Kidney (tissue), 14 donors: ENCODE measurements around the gene KNDC1. TPM values are rescaled to one million over a fixed set of nuclear protein-coding genes. Genes with fewer than 3 reads are reported as not detected.
A peak's percentile ranks its signal among the peaks of the same experiment; 100 is the strongest.

Experiments
- DNase-seq, 5 donors: peaks; one replicate each; pipeline ENCODE4 v3.0.0-alpha.2; 2013 to 2020
- FAIRE-seq: peaks from 2 replicates; lab custom pipeline; 2012; peaks lifted over from hg19 to GRCh38; lab: Jason Lieb, UNC
- H3K27ac ChIP-seq, 2 donors: one replicate each; pipeline ENCODE4 v1.7.0; 2013; ENCODE audit warnings: low read depth in 2 of 2, low read length in 2 of 2, inconsistent platforms in 1 of 2
- H3K27me3 ChIP-seq: one replicate; pipeline ENCODE4 v1.7.1; 2013; ENCODE audit warnings: low read length, inconsistent platforms; ENCODE audit not compliant: control insufficient read depth, insufficient read depth
- H3K36me3 ChIP-seq, 3 donors: one replicate each; pipeline versions ENCODE4 v1.7.0 to v1.7.1; 2013; ENCODE audit warnings: low read length in 3 of 3, control low read depth in 1 of 3, inconsistent platforms in 1 of 3; ENCODE audit not compliant: insufficient read depth in 3 of 3, control insufficient read depth in 2 of 3
- H3K4me1 ChIP-seq, 3 donors: one replicate each; pipeline versions ENCODE4 v1.7.0 to v1.7.1; 2013; ENCODE audit warnings: low read length in 3 of 3, inconsistent platforms in 1 of 3, low read depth in 1 of 3; ENCODE audit not compliant: control insufficient read depth in 2 of 3, insufficient read depth in 2 of 3
- H3K4me3 ChIP-seq, 3 donors: one replicate each; pipeline versions ENCODE4 v1.7.0 to v1.8.1; 2013; ENCODE audit warnings: low read length in 3 of 3, control low read depth in 1 of 3, inconsistent platforms in 1 of 3
- H3K9ac ChIP-seq, 3 donors: one replicate each; pipeline versions ENCODE4 v1.7.0 to v1.7.1; 2013; ENCODE audit warnings: low read length in 3 of 3, control low read depth in 1 of 3, inconsistent platforms in 1 of 3
- H3K9me3 ChIP-seq, 3 donors: one replicate each; pipeline versions ENCODE4 v1.7.0 to v1.7.1; 2013; ENCODE audit warnings: low read length in 3 of 3, control low read depth in 1 of 3, inconsistent platforms in 1 of 3; ENCODE audit not compliant: control insufficient read depth in 2 of 3, insufficient read depth in 1 of 3
- intact Hi-C: fragments of 100-400 bp; cut with DNase I; formaldehyde crosslinking; loops from one replicate; pipeline ENCODE4 v1.11.1; 2022
- polyA plus RNA-seq: library from polyadenylated mRNA; stranded (reverse); fragments of 350-450 nt; fragmentation: Illumina TruSeq; extraction: RNeasy Lipid Tissue Mini Kit (QIAGEN cat#74804); gene quantifications from one replicate; pipeline ENCODE4 v1.2.3, GENCODE V29; 2014; ENCODE audit warnings: low read depth, low replicate concordance; ENCODE audit not compliant: insufficient read depth
- total RNA-seq: library from RNA; stranded (reverse); fragmentation: NEBNext Ultra II Directional; extraction: Animal tissue kit (Norgen Biotek cat#: 25700); gene quantifications from one replicate; pipeline ENCODE4 v1.2.1, GENCODE V29; 2021
- TF ChIP-seq, protein P1 (sequence below): IDR thresholded peaks from 3 replicates; pipeline ENCODE4 v1.5.1; 2012; ENCODE audit warnings: mild to moderate bottlenecking, moderate library complexity, borderline replicate concordance; ENCODE audit not compliant: insufficient read depth; ENCODE audit errors: extremely low read depth
- donor health status: control.
- donor health status: control.
- donor health status: control.
- donor health status: control.
- donor health status: control.
- donor health status: DM: yes; HTN: yes; CAD: no.
- donor health status: Normal renal cell carcinoma (clear cell type).

The KNDC1 gene
- total and polyA plus RNA-seq, 2 donors from 2014 or later, result 0.43 to 8.7 TPM

DNA sequence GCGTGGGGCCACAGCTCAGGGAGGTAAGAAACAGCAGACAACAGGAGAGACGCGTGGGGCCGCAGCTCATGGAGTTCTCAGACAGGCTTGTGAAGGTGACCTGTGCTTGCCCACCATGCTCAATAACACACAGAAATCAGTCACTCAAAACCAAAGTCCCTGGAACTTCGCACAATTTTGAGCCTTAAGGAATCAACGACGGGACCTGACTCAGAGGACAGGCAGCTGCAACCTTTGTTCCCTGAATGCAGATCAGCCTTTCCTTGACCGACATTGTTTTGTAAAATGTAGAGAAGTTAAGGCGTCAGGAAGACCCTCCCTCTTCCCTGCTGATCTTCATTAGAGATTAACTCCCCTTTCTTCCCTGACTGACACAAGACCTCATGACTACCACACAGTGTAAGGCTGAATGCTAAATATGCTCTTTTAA, 8.5 kb upstream of the KNDC1 start:
- TF ChIP-seq, protein P1, sequence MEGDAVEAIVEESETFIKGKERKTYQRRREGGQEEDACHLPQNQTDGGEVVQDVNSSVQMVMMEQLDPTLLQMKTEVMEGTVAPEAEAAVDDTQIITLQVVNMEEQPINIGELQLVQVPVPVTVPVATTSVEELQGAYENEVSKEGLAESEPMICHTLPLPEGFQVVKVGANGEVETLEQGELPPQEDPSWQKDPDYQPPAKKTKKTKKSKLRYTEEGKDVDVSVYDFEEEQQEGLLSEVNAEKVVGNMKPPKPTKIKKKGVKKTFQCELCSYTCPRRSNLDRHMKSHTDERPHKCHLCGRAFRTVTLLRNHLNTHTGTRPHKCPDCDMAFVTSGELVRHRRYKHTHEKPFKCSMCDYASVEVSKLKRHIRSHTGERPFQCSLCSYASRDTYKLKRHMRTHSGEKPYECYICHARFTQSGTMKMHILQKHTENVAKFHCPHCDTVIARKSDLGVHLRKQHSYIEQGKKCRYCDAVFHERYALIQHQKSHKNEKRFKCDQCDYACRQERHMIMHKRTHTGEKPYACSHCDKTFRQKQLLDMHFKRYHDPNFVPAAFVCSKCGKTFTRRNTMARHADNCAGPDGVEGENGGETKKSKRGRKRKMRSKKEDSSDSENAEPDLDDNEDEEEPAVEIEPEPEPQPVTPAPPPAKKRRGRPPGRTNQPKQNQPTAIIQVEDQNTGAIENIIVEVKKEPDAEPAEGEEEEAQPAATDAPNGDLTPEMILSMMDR, result no peak
- no peak for FAIRE-seq

DNA sequence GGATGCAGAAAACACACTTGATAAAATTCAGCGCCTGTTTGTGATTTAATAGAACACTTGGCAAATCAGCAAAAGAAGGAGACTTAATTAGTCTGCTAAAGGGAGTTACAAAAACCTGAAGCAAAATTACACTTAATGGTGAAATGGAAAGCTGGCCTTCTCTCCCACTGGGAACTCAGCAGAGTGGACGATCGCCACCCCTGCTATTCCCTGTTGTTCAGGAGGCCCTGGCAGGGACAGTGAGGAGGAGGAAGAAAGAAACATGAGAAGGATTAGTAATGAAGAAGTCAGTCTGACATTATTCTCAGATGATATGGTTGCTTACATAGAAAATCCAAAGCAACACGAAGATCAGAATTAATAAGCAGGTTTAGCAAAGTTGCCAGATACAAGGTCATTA, 5.6 kb upstream of the KNDC1 start:
- Histone ChIP-seq H3K27me3 (no peaks in the 10 kb centered on the region), H3K9me3 (no peaks in the 10 kb centered on the region), H3K36me3 (no peaks in the 10 kb centered on the region), H3K27ac (no peak overlapping the region), H3K4me3 (no peak overlapping the region), H3K4me1 (no peaks in the 10 kb centered on the region), H3K9ac (no peak overlapping the region)
- TF ChIP-seq, protein P1, result no peak
- intact Hi-C loops, result no loop called here
- FAIRE-seq (no peak), DNase-seq (no peak)

More for the DNA sequence above, 8.5 kb upstream of the KNDC1 start:
- peak in 2 of 5 donors; percentile 65 to 74 for DNase-seq
- Histone ChIP-seq H3K36me3 (no peaks in the 10 kb centered on the region), H3K9me3 (peaks cover 0 to 4% (median 3%) of the 10 kb centered on the region in 3 donors), H3K4me3 (no peak overlapping the region), H3K27ac (no peak overlapping the region), H3K4me1 (no peaks in the 10 kb centered on the region), H3K9ac (no peak overlapping the region), H3K27me3 (no peaks in the 10 kb centered on the region)
- intact Hi-C loops, result no loop called here

DNA sequence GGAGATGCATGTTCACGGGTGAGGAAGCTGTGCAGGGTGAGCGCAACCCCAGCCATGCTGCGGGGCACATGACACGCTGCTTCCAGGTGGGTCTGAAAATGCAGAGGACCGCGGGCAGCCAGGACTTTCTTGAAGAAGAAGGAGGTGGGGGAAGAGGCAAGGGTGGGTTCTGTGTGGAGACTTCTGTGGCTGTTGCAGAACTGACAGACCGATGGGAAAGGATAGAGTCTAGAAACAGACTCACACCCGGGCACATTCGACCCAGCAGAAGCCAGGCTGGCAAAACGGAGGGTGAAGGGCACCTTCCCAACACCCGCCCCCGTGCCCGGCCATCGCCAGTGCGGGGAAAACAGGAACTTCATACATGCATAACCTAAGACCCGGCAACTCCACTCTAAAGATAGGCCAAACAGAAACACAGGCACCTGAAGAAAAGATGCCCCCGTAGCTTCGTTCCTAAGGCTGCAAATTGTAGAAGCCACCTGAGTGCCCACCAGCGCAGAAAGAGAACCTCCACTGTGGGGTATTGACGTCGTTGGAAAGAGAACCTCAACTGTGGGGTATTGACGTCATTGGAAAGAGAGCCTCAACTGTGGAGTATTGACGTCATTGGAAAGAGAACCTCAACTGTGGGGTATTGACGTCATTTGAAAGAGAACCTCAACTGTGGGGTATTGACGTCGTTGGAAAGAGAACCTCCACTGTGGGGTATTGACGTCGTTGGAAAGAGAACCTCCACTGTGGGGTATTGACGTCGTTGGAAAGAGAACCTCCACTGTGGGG, 4.8 kb upstream of the KNDC1 start:
- no peaks in the 10 kb centered on the region for H3K27me3 ChIP-seq
- no peak for DNase-seq
- no peak overlapping the region for H3K27ac ChIP-seq
- TF ChIP-seq, protein P1, result no peak
- FAIRE-seq, result no peak
- intact Hi-C loops, result no loop called here
- H3K9me3 ChIP-seq, result no peaks in the 10 kb centered on the region
- no peaks in the 10 kb centered on the region for H3K36me3 ChIP-seq
- no peak overlapping the region for H3K4me3 ChIP-seq
- no peak overlapping the region for H3K9ac ChIP-seq
- H3K4me1 ChIP-seq, result no peaks in the 10 kb centered on the region
